ENCODE results near the gene MAD1L1.

DNA sequence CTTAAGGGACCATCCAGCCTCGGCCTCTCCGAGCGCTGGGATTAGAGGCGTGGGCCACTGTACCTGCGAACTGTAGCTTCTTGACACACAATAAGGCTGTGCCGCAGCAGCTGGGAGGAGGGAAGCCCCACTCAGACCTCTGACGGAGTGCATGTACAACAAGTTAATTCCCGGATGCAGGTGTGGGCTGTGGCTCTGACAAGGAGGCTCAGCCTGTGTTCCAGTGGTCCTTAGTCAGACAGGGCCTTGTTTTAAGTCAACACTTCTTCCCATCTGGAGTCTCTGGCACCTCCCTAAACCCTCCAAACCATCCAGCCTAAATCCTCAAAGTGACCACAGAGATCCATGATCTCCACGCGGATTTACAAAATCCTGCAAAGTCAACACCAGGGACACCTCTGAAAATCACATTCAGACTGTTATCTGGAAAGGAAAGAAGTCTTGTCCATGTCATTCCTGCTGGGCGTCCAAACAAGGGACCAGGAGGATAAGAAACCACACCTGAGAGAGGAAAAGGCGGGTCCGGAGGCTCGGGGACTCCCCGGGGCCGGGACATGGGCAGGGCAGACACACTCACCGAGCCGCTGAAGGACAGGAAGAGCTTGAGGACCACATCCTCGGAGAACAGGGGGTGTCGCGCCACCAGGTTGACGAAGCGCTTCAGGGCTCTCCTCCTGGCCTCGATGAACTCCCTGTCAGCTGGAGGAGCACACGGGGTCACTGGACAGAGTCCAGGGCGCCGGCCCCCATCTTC, 38.7 kb upstream of the MAD1L1 start:
- TF ChIP-seq POLR2AphosphoS5 (IDR thresholded peaks at IDR 0.05; ENCODE audit: borderline replicate concordance, low read depth, low read length) (no peak), EZH2 (IDR thresholded peaks at IDR 0.05) (no peak)
